WERI-Rb-1 (cell line): ENCODE measurements around the gene RPS8.

Source experiments
- DNase-seq: peaks from one replicate; pipeline ENCODE4 v3.0.0-alpha.2; 2020
- H3K27ac ChIP-seq: fragments of 250-450 bp; sonication (Bioruptor Pico); 2 replicates; pipeline ENCODE4 v1.5.1; 2020; ENCODE audit warnings: mild to moderate bottlenecking, moderate library complexity
- H3K27me3 ChIP-seq: fragments of 250-450 bp; sonication (Bioruptor Pico); 2 replicates; pipeline ENCODE4 v1.5.1; 2021; ENCODE audit warnings: mild to moderate bottlenecking, low read depth, moderate library complexity; ENCODE audit not compliant: insufficient read depth, severe bottlenecking
- H3K36me3 ChIP-seq: fragments of 250-450 bp; sonication (Bioruptor Pico); 2 replicates; pipeline ENCODE4 v1.5.1; 2020; ENCODE audit warnings: mild to moderate bottlenecking, moderate library complexity
- H3K4me3 ChIP-seq: 2 replicates; pipeline ENCODE4 v1.5.1; 2011; ENCODE audit warnings: low read depth, mild to moderate bottlenecking, control low read depth, low read length
- H3K9me3 ChIP-seq: fragments of 250-450 bp; sonication (Bioruptor Pico); 2 replicates; pipeline ENCODE4 v1.5.1; 2021; ENCODE audit warnings: mild to moderate bottlenecking, moderate library complexity; ENCODE audit not compliant: severe bottlenecking
- CTCF ChIP-seq: IDR thresholded peaks from 2 replicates; pipeline ENCODE4 v1.5.1; 2011; ENCODE audit warnings: low read depth, mild to moderate bottlenecking, control low read depth, inconsistent platforms, low read length

RPS8 gene

GRCh38 chr1:44777969-44778635 lies 2.8 kb downstream of the RPS8 start:
- no peak for DNase-seq
- Histone ChIP-seq H3K36me3 (peaks cover 58% of the 10 kb centered on the region), H3K27me3 (no peaks in the 10 kb centered on the region), H3K9me3 (no peaks in the 10 kb centered on the region), H3K4me3 (no peak overlapping the region), H3K27ac (no peak overlapping the region)
- no peak for TF ChIP-seq CTCF

GRCh38 chr1:44778705-44779576 lies 3.6 kb downstream of the RPS8 start:
- H3K36me3 ChIP-seq: peaks cover 58% of the 10 kb centered on the region
- TF ChIP-seq CTCF: no peak
- H3K27me3 ChIP-seq: no peaks in the 10 kb centered on the region
- no peak overlapping the region for H3K27ac ChIP-seq
- no peak overlapping the region for H3K4me3 ChIP-seq
- H3K9me3 ChIP-seq: no peaks in the 10 kb centered on the region
- no peak for DNase-seq

- no peak for TF ChIP-seq CTCF
- H3K4me3 ChIP-seq: no peak overlapping the region
- no peak overlapping the region for H3K27ac ChIP-seq
- H3K27me3 ChIP-seq: no peaks in the 10 kb centered on the region
- no peak for DNase-seq
- H3K36me3 ChIP-seq: peaks cover 58% of the 10 kb centered on the region
- H3K9me3 ChIP-seq: no peaks in the 10 kb centered on the region
These were observed 5.3 kb downstream of the RPS8 start for GRCh38 chr1:44780583-44781121.

- no peak for DNase-seq
- Histone ChIP-seq H3K4me3 (no peak overlapping the region), H3K9me3 (no peaks in the 10 kb centered on the region), H3K27me3 (no peaks in the 10 kb centered on the region), H3K27ac (no peak overlapping the region), H3K36me3 (peaks cover 28% of the 10 kb centered on the region)
- no peak for TF ChIP-seq CTCF
These were observed 8.4 kb downstream of the RPS8 start for GRCh38 chr1:44783697-44784093.

- Histone ChIP-seq H3K27me3 (no peaks in the 10 kb centered on the region), H3K9me3 (no peaks in the 10 kb centered on the region), H3K27ac (no peak overlapping the region), H3K4me3 (no peak overlapping the region), H3K36me3 (peaks cover 21% of the 10 kb centered on the region)
- DNase-seq: no peak
- no peak for TF ChIP-seq CTCF
These were observed 9.0 kb downstream of the RPS8 start for GRCh38 chr1:44784094-44785028.
